A549 (cell line): Measurements from ENCODE around the gene DLGAP1.

Experiments used
- BHLHE40 ChIP-seq: IDR thresholded peaks from 2 replicates; pipeline ENCODE4 v1.6.1; 2012; ENCODE audit warnings: low read depth, low read length, inconsistent platforms
- CBX2 ChIP-seq: fragments of 200-600 bp; sonication (generic); IDR thresholded peaks from 2 replicates; pipeline ENCODE4 v1.6.1; 2016; ENCODE audit warnings: low read depth, mild to moderate bottlenecking, borderline replicate concordance
- CEBPB ChIP-seq, 2 experiments: fragments of >200 bp in 1 of 2; sonication (Bioruptor Twin) in 1 of 2; formaldehyde crosslinking in 1 of 2; IDR thresholded peaks; 2 replicates each; pipeline ENCODE4 v1.6.1; 2012 to 2016
- CTCF ChIP-seq: fragments of >200 bp; sonication (Bioruptor Twin); formaldehyde crosslinking; IDR thresholded peaks from 3 replicates; pipeline ENCODE4 v1.5.1; 2016
- EHMT2 ChIP-seq: fragments of 200-600 bp; sonication (generic); IDR thresholded peaks from 2 replicates; pipeline ENCODE4 v1.6.1; 2016; ENCODE audit warnings: antibody characterized with exemption, low read depth, mild to moderate bottlenecking, moderate library complexity
- HDAC2 ChIP-seq: fragments of 200-600 bp; sonication (generic); IDR thresholded peaks from 2 replicates; pipeline ENCODE4 v1.6.1; 2016
- JUN ChIP-seq, 2 experiments: fragments of >200 bp; sonication (Bioruptor Twin); formaldehyde crosslinking; IDR thresholded peaks; 2 replicates in 1 of 2; 3 replicates in 1 of 2; pipeline ENCODE4 v1.6.1; 2016 to 2017
- MAFK ChIP-seq: fragments of 450-650 bp; IDR thresholded peaks from 2 replicates; pipeline ENCODE4 v1.6.1; 2014; ENCODE audit not compliant: partially characterized antibody
- MAX ChIP-seq: IDR thresholded peaks from 2 replicates; pipeline ENCODE4 v1.6.1; 2012
- MAZ ChIP-seq: fragments of 150-350 bp; IDR thresholded peaks from 2 replicates; pipeline ENCODE4 v1.6.1; 2014; ENCODE audit warnings: antibody characterized with exemption, low read depth, low read length, borderline replicate concordance
- POLR2A ChIP-seq: IDR thresholded peaks from 2 replicates; pipeline ENCODE4 v1.6.1; 2012; ENCODE audit warnings: mild to moderate bottlenecking, low read length
- ZC3H11A ChIP-seq: fragments of 450-650 bp; IDR thresholded peaks from 2 replicates; pipeline ENCODE4 v1.6.1; 2014; ENCODE audit warnings: antibody characterized with exemption, mild to moderate bottlenecking

- TF ChIP-seq JUN (IDR thresholded peaks at IDR 0.05) (no peak), CTCF (no peak), HDAC2 (no peak), MAZ (no peak), MAFK (no peak), ZC3H11A (no peak), POLR2A (no peak), CBX2 (no peak), MAX (no peak), BHLHE40 (no peak), EHMT2 (no peak), CEBPB (IDR thresholded peaks at IDR 0.05) (no peak)
Measured at GRCh38 chr18:3935305-3935704, 519.8 kb downstream of the DLGAP1 start.
